Islet of Langerhans (tissue), 1 donor: ENCODE data around the gene ASIC4.

Source experiments
- FAIRE-seq: peaks from one replicate; lab custom pipeline; 2011; peaks lifted over from hg19 to GRCh38; lab: Jason Lieb, UNC

The ASIC4 gene

GRCh38 chr2:219498280-219499057 lies 15.8 kb upstream of the ASIC4 start, which contains the start of gene GMPPA:
Gene GMPPA, plus strand, starts transcription at chr2:219498891. Its CDS starts 1,085 bp downstream, at chr2:219499976.
- peak; percentile 89 for FAIRE-seq

GRCh38 chr2:219499058-219499307 lies 15.3 kb upstream of the ASIC4 start:
- FAIRE-seq = no peak

GRCh38 chr2:219499555-219499954 lies 14.7 kb upstream of the ASIC4 start:
- FAIRE-seq = no peak

DNA sequence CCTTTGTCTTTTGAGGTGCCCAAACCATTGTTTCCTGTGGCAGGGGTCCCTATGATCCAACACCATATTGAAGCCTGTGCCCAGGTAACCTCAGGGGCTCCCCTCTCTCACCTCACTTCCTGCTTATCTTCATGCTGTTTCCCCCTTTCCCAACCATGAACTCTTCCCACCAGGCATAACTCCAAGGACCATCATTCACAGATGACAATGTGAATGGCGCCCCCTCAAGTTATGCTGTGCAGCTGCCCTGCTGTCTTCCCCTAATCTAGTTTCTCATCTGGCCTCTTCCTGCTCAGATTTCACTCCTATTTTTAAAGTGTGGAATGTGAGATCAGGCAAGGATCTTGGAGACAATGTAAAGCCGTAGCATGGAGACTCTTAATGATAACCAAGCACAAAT lies 14.1 kb upstream of the ASIC4 start:
- no peak for FAIRE-seq

GRCh38 chr2:219501849-219502248 lies 12.4 kb upstream of the ASIC4 start:
- no peak for FAIRE-seq

GRCh38 chr2:219502618-219503017 lies 11.7 kb upstream of the ASIC4 start:
- no peak for FAIRE-seq

- FAIRE-seq = no peak
Observed at GRCh38 chr2:219505585-219505984, 8.7 kb upstream of the ASIC4 start.

DNA sequence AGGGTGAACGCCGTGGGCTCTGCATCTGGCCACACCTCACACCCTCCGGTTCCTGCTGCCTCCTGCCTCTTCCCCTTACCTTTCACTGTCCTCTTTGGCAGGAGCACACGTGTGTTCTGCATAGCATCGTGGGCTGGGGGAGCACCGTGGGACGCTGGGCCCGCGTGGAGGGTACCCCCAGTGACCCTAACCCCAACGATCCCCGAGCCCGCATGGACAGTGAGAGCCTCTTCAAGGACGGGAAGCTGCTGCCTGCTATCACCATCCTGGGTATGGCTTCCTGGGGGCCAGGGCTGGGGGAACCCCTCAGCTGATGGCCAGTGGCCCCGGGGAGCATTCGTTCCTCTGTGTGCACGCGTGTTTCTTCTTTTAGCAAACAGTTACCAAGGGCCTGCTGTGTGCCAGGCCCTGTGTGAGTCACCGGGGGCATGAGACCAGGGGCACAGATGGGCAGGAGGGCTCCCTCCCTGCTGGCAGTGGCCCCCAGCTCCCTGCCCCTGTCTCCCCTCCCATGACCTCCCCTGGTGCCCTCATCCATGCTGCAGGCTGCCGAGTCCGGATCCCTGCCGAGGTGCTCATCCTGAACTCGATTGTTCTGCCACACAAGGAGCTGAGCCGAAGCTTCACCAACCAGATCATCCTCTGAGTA lies 8.0 kb upstream of the ASIC4 start:
- no peak for FAIRE-seq

- FAIRE-seq = no peak
Observed at GRCh38 chr2:219506802-219507526, 7.3 kb upstream of the ASIC4 start.

- no peak for FAIRE-seq
Observed at GRCh38 chr2:219507581-219508443, 6.5 kb upstream of the ASIC4 start.

DNA sequence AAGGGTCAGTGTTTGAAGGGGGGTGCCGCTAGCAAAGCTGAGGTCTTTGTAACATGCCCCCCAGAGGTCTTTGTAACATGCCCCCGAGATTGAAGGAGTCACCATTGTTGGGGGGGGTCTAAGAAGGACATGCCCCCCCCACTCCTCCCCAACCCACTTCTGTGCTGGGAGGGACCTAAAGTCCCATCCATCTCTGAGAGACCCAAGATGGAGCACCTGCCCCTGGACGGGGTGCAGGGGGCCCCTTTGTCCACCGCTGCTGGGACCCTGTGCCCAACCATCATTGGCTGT lies 5.9 kb upstream of the ASIC4 start:
- no peak for FAIRE-seq

GRCh38 chr2:219508971-219509779 lies 5.1 kb upstream of the ASIC4 start:
- FAIRE-seq = no peak

- no peak for FAIRE-seq
Observed at GRCh38 chr2:219509780-219510511, 4.3 kb upstream of the ASIC4 start.

DNA sequence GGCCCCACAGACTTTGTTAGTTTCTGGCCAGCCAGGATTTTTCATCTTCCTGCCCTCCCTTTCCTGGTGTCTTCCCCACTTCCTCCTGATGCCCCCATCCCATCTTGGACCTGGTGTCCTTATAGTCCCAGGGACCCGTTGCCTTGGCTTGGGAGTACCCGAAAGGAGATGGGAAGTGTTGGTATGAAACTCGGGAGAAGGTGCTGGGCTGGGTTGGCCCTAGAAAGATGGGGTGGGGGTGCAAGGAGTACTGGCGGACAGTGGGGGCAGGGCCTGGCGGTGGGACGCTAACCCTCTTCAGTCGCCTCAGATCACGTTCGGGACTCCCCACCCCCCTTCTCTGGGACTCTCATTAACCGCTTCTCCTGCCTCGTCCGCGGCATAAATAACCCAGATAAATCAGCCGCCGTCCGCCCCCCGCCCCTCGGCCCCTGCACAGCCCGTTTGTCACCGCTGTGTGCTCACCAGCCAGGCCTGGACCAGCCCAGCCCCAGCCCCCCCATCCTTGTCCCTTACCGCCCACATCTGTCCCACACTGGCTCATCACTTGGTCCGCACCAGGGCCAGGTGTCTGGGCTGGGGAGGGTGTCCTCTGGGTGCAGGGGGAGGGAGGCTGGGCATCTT lies 3.7 kb upstream of the ASIC4 start:
- FAIRE-seq = no peak

DNA sequence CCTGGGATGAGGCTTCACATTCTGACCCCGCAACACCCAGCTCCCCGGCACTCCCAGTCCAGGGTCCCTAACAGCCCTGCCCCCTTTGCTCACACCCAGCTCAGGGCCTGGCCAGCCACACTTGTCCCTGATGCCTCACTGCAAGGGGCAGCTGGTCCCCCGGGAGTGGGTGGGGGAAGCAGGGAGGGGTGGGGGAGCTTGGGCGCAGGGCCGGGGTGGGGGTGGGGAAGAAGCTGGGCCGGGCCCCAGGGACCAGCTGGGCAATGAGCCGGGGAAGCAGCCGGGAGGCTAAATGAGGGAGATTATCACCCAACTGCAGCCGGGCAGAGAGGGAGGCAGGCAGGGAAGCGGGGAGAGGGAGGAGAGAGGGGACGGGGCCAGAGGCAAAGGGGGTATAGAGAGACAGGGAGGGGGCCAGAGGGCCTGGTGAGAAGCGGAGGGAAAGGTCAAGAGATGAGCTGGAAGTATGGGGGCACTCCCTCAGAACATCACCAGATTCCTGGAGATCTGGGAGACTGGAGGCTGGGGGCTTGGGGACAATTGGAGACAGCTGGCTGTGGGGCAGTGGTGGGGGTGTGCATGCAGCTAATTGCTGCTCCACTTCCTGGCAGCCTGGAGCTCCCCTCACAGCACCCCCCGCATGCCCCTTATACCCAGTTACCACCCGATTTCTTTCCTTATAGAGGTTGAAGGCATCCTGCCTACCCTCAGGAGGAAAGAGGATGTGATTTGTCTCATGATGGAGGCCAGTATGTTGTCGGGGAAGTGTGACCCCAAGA lies 2.5 kb upstream of the ASIC4 start:
- no peak for FAIRE-seq

GRCh38 chr2:219512524-219513216 lies 1.6 kb upstream of the ASIC4 start:
- no peak for FAIRE-seq

GRCh38 chr2:219513787-219514186 lies 495 bp upstream of the ASIC4 start:
- no peak for FAIRE-seq

DNA sequence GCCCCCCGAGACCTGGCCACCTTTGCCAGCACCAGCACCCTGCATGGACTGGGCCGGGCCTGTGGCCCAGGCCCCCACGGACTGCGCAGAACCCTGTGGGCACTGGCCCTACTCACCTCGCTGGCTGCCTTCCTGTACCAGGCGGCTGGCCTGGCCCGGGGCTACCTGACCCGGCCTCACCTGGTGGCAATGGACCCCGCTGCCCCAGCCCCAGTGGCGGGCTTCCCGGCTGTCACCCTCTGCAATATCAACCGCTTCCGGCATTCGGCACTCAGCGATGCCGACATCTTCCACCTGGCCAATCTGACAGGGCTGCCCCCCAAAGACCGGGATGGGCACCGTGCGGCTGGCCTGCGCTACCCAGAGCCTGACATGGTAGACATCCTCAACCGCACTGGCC lies 554 bp downstream of the ASIC4 start:
- FAIRE-seq = no peak
